Measurements from ENCODE around the gene GREM2. TPM values are rescaled to one million over a fixed set of nuclear protein-coding genes. Genes with fewer than 3 reads are reported as not detected.

The GREM2 gene
- total and polyA plus RNA-seq, 9 of the 15 experiments (the other 6 are each of a cell fraction or from before 2014, with no cell fraction given), result 0.01 to 0.07 (median 0.05) TPM; not detected in 5

DNA sequence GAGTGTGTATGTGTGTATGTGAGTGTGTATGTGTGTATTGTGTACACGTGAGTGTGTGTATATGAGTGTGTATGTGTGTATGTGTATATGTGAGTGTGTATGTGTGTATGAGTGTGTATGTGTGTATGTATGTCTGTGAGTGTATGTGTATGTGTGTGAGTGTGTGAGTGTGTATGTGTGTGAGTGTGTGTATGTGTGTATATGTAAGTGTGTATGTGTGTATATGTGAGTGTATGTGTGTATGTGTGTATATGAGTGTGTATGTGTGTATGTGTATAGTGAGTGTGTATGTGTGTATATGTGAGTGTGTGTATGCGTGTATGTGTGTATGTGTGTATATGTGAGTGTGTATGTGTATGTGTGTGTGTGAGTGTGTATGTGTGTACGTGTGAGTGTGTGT, 49.2 kb downstream of the GREM2 start (continued):
- TF ChIP-seq ARNT (IDR thresholded peaks at IDR 0.05) (no peak), RNF2 (IDR thresholded peaks at IDR 0.05) (no peak), PHF20 (IDR thresholded peaks at IDR 0.05; ENCODE audit: partially characterized antibody) (peak; percentile 43), ZNF282 (CRISPR knock-in tag; IDR thresholded peaks at IDR 0.05) (no peak), SRSF7 (optimal IDR thresholded peaks at IDR 0.05; ENCODE audit: low read depth, low read length) (no peak), NCOA1 (IDR thresholded peaks at IDR 0.05; ENCODE audit: low read depth) (no peak), NFIC (IDR thresholded peaks at IDR 0.05) (no peak), ZKSCAN1 (IDR thresholded peaks at IDR 0.05; ENCODE audit: low read depth, low read length) (no peak), ZNF165 (CRISPR knock-in tag; IDR thresholded peaks at IDR 0.05; ENCODE audit: borderline replicate concordance) (no peak), HCFC1 (IDR thresholded peaks at IDR 0.05; ENCODE audit: low read depth, low read length) (no peak), ZHX1 (conservative IDR thresholded peaks at IDR 0.05; ENCODE audit: low read length) (no peak), PTRF (tag; IDR thresholded peaks at IDR 0.05) (no peak), PHB2 (IDR thresholded peaks at IDR 0.05; ENCODE audit: low read depth) (peak; percentile 46; the same call in 1 of the 2 replicates), ELF4 (CRISPR knock-in tag; IDR thresholded peaks at IDR 0.05) (peak; percentile 58; the same call in 1 of the 2 replicates), XRCC5 (IDR thresholded peaks at IDR 0.05; ENCODE audit: low read depth, low read length) (no peak), ARID1B (IDR thresholded peaks at IDR 0.05) (no peak), MTA1 (IDR thresholded peaks at IDR 0.05; ENCODE audit: borderline replicate concordance) (no peak), ZNF197 (CRISPR knock-in tag; IDR thresholded peaks at IDR 0.05; ENCODE audit: low read depth) (no peak), HMGN3 (IDR thresholded peaks at IDR 0.05; ENCODE audit: borderline replicate concordance, extremely low read depth, insufficient read length, low read depth, low read length) (no peak), ESRRB (CRISPR knock-in tag; IDR thresholded peaks at IDR 0.05; ENCODE audit: borderline replicate concordance) (no peak), HES1 (IDR thresholded peaks at IDR 0.05; ENCODE audit: low read depth) (no peak)
- TF ChIP-seq, protein P1, sequence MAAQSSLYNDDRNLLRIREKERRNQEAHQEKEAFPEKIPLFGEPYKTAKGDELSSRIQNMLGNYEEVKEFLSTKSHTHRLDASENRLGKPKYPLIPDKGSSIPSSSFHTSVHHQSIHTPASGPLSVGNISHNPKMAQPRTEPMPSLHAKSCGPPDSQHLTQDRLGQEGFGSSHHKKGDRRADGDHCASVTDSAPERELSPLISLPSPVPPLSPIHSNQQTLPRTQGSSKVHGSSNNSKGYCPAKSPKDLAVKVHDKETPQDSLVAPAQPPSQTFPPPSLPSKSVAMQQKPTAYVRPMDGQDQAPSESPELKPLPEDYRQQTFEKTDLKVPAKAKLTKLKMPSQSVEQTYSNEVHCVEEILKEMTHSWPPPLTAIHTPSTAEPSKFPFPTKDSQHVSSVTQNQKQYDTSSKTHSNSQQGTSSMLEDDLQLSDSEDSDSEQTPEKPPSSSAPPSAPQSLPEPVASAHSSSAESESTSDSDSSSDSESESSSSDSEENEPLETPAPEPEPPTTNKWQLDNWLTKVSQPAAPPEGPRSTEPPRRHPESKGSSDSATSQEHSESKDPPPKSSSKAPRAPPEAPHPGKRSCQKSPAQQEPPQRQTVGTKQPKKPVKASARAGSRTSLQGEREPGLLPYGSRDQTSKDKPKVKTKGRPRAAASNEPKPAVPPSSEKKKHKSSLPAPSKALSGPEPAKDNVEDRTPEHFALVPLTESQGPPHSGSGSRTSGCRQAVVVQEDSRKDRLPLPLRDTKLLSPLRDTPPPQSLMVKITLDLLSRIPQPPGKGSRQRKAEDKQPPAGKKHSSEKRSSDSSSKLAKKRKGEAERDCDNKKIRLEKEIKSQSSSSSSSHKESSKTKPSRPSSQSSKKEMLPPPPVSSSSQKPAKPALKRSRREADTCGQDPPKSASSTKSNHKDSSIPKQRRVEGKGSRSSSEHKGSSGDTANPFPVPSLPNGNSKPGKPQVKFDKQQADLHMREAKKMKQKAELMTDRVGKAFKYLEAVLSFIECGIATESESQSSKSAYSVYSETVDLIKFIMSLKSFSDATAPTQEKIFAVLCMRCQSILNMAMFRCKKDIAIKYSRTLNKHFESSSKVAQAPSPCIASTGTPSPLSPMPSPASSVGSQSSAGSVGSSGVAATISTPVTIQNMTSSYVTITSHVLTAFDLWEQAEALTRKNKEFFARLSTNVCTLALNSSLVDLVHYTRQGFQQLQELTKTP (IDR thresholded peaks at IDR 0.05; ENCODE audit: low read depth in 1 of 2, partially characterized antibody in 2 of 2), result no peak
- TF ChIP-seq, protein P2, sequence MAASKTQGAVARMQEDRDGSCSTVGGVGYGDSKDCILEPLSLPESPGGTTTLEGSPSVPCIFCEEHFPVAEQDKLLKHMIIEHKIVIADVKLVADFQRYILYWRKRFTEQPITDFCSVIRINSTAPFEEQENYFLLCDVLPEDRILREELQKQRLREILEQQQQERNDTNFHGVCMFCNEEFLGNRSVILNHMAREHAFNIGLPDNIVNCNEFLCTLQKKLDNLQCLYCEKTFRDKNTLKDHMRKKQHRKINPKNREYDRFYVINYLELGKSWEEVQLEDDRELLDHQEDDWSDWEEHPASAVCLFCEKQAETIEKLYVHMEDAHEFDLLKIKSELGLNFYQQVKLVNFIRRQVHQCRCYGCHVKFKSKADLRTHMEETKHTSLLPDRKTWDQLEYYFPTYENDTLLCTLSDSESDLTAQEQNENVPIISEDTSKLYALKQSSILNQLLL (CRISPR knock-in tag; IDR thresholded peaks at IDR 0.05; ENCODE audit: borderline replicate concordance), result no peak

All from K562 (cell line).